Fibroblast of gingiva (primary cell): ENCODE measurements around the gene COX4I1.
A peak's percentile ranks its signal among the peaks of the same experiment; 100 is the strongest.

Experiments used
- DNase-seq: peaks from one replicate; pipeline ENCODE4 v3.0.0-alpha.2; 2011; ENCODE audit warnings: low read depth

Gene COX4I1

GRCh38 chr16:85768199-85768598 lies 31.3 kb upstream of the COX4I1 start:
- DNase-seq: no peak

GRCh38 chr16:85770741-85771140 lies 28.8 kb upstream of the COX4I1 start:
- no peak for DNase-seq

GRCh38 chr16:85773044-85773443 lies 26.5 kb upstream of the COX4I1 start:
- no peak for DNase-seq

GRCh38 chr16:85774136-85774535 lies 25.4 kb upstream of the COX4I1 start:
- DNase-seq: no peak

GRCh38 chr16:85774811-85775210 lies 24.7 kb upstream of the COX4I1 start:
- DNase-seq: no peak

- no peak for DNase-seq
Observed at GRCh38 chr16:85777583-85778310, 21.7 kb upstream of the COX4I1 start.

- DNase-seq: no peak
Observed at GRCh38 chr16:85778873-85779272, 20.6 kb upstream of the COX4I1 start.

- no peak for DNase-seq
Observed at GRCh38 chr16:85780281-85780680, 19.2 kb upstream of the COX4I1 start.

GRCh38 chr16:85781156-85781555 lies 18.3 kb upstream of the COX4I1 start:
- DNase-seq: no peak

- peak; percentile 83 for DNase-seq
Observed at GRCh38 chr16:85781695-85782370, 17.7 kb upstream of the COX4I1 start.

- DNase-seq: peak; percentile 45
Observed at GRCh38 chr16:85782451-85782850, 17.0 kb upstream of the COX4I1 start.

- no peak for DNase-seq
Observed at GRCh38 chr16:85783441-85783840, 16.1 kb upstream of the COX4I1 start.

- DNase-seq: no peak
Observed at GRCh38 chr16:85784813-85785212, 14.7 kb upstream of the COX4I1 start.

GRCh38 chr16:85785927-85786326 lies 13.6 kb upstream of the COX4I1 start:
- DNase-seq: peak; percentile 81

GRCh38 chr16:85788819-85789218 lies 10.7 kb upstream of the COX4I1 start:
- no peak for DNase-seq

GRCh38 chr16:85789773-85790172 lies 9.7 kb upstream of the COX4I1 start:
- no peak for DNase-seq

GRCh38 chr16:85793662-85794298 lies 5.7 kb upstream of the COX4I1 start:
- no peak for DNase-seq

GRCh38 chr16:85794696-85795095 lies 4.8 kb upstream of the COX4I1 start:
- no peak for DNase-seq

- DNase-seq: no peak
Observed at GRCh38 chr16:85796152-85796551, 3.3 kb upstream of the COX4I1 start.

- DNase-seq: no peak
Observed at GRCh38 chr16:85796599-85796998, 2.9 kb upstream of the COX4I1 start.

GRCh38 chr16:85798283-85798776 lies 1.2 kb upstream of the COX4I1 start:
- no peak for DNase-seq

- peak; percentile 21 for DNase-seq
Observed at GRCh38 chr16:85798901-85799496, 496 bp upstream of the COX4I1 start.

- DNase-seq: no peak
Observed at GRCh38 chr16:85800321-85800669, 800 bp downstream of the COX4I1 start.
